Astrocyte of the spinal cord (primary cell): ENCODE results near the gene COL2A1.
A peak's percentile ranks its signal among the peaks of the same experiment; 100 is the strongest.

Experiments
- DNase-seq: peaks from one replicate; pipeline ENCODE4 v3.0.0; 2011; ENCODE audit warnings: low read depth, low spot score
- H3K4me3 ChIP-seq: 2 replicates; pipeline ENCODE4 v1.5.1; 2011; ENCODE audit warnings: low read depth, mild to moderate bottlenecking, low read length, moderate library complexity
- CTCF ChIP-seq: IDR thresholded peaks from 2 replicates; pipeline ENCODE4 v1.5.1; 2012; ENCODE audit warnings: low read depth, mild to moderate bottlenecking, low read length, inconsistent platforms
- in situ Hi-C: cut with HindIII; loops from 2 replicates; pipeline ENCODE4 v1.10.0; 2017; ENCODE audit warnings: low sequenced_read_pairs

COL2A1 gene

GRCh38 chr12:47993491-47993890 is 10.8 kb downstream of the COL2A1 start:
- H3K4me3 ChIP-seq = no peak overlapping the region
- no peak for DNase-seq
- in situ Hi-C loops = no loop called here
- TF ChIP-seq CTCF = no peak

- no peak for DNase-seq
- no peak overlapping the region for H3K4me3 ChIP-seq
- in situ Hi-C loops = no loop called here
Observed at GRCh38 chr12:47992776-47993175, 11.5 kb downstream of the COL2A1 start.

GRCh38 chr12:47991106-47992061 is 12.9 kb downstream of the COL2A1 start:
- no peak overlapping the region for H3K4me3 ChIP-seq
- in situ Hi-C loops = no loop called here
- DNase-seq = no peak
- no peak for TF ChIP-seq CTCF

More at GRCh38 chr12:47992776-47993175, 11.5 kb downstream of the COL2A1 start:
- no peak for TF ChIP-seq CTCF

GRCh38 chr12:47990351-47991105 is 13.7 kb downstream of the COL2A1 start:
- no peak overlapping the region for H3K4me3 ChIP-seq
- no peak for DNase-seq
- in situ Hi-C loops = no loop called here
- TF ChIP-seq CTCF = peak; percentile 5

GRCh38 chr12:47989666-47990065 is 14.6 kb downstream of the COL2A1 start:
- H3K4me3 ChIP-seq = no peak overlapping the region
- no peak for DNase-seq
- no peak for TF ChIP-seq CTCF
- in situ Hi-C loops = no loop called here

- H3K4me3 ChIP-seq = no peak overlapping the region
- no peak for TF ChIP-seq CTCF
- in situ Hi-C loops = no loop called here
- DNase-seq = no peak
Observed at GRCh38 chr12:47989023-47989417, 15.3 kb downstream of the COL2A1 start.
